Neural cell (in vitro differentiated cells): Measurements from ENCODE around the gene ZHX3. TPM values are rescaled to one million over a fixed set of nuclear protein-coding genes. Genes with fewer than 3 reads are reported as not detected.

ENCODE experiments used
- H2AFZ ChIP-seq: fragments of 200-600, 300-800 bp; sonication (generic), shearing (Covaris generic); 2 replicates; pipeline ENCODE4 v1.6.0; 2014; ENCODE audit warnings: low read depth, mild to moderate bottlenecking, antibody characterized with exemption, low read length, moderate library complexity
- H3F3A ChIP-seq: fragments of 200-600 bp; shearing (Covaris generic); 2 replicates; pipeline ENCODE4 v1.6.1; 2016; ENCODE audit warnings: mild to moderate bottlenecking, moderate library complexity, mixed read lengths, antibody characterized with exemption, low read length; ENCODE audit not compliant: insufficient read depth, poor library complexity, severe bottlenecking
- H3K27ac ChIP-seq: fragments of 200-600, 300-800 bp; sonication (generic), shearing (Covaris generic); 2 replicates; pipeline ENCODE4 v1.5.1; 2014; ENCODE audit warnings: mild to moderate bottlenecking, low read length, moderate library complexity
- H3K27me3 ChIP-seq: fragments of 300-800, 200-600 bp; sonication (generic), shearing (Covaris generic); 2 replicates; pipeline ENCODE4 v1.6.0; 2014; ENCODE audit warnings: mild to moderate bottlenecking, low read depth, low read length, moderate library complexity; ENCODE audit not compliant: insufficient read depth
- H3K36me3 ChIP-seq: fragments of 300-800, 200-600 bp; sonication (generic), shearing (Covaris generic); 2 replicates; pipeline ENCODE4 v1.5.1; 2014; ENCODE audit warnings: mild to moderate bottlenecking, antibody characterized with exemption, low read length, moderate library complexity; ENCODE audit not compliant: insufficient read depth
- H3K4me2 ChIP-seq: fragments of 300-800, 200-600 bp; sonication (generic), shearing (Covaris generic); 2 replicates; pipeline ENCODE4 v1.6.0; 2014; ENCODE audit warnings: mild to moderate bottlenecking, low read length
- H3K4me3 ChIP-seq: fragments of 300-800, 200-600 bp; sonication (generic), shearing (Covaris generic); 2 replicates; pipeline ENCODE4 v1.5.1; 2014; ENCODE audit warnings: mild to moderate bottlenecking, low read length, moderate library complexity
- H3K79me2 ChIP-seq: fragments of 200-600 bp; shearing (Covaris generic); replicated peaks from 2 replicates; pipeline ENCODE4 v1.6.0; 2014; ENCODE audit warnings: mild to moderate bottlenecking, low read length, moderate library complexity; ENCODE audit not compliant: insufficient read depth
- H3K9ac ChIP-seq: fragments of 300-800, 200-600 bp; sonication (generic), shearing (Covaris generic); 2 replicates; pipeline ENCODE4 v1.6.1; 2016; ENCODE audit warnings: mild to moderate bottlenecking, low read length, mixed read lengths
- H3K9me2 ChIP-seq: fragments of 200-600 bp; shearing (Covaris generic); 2 replicates; pipeline ENCODE4 v1.6.1; 2016; ENCODE audit warnings: mild to moderate bottlenecking, low read length, mixed read lengths; ENCODE audit not compliant: insufficient read depth
- H3K9me3 ChIP-seq: fragments of 200-600, 300-800 bp; sonication (generic), shearing (Covaris generic); 2 replicates; pipeline ENCODE4 v1.6.1; 2016; ENCODE audit warnings: mild to moderate bottlenecking, mixed run types, low read length, moderate library complexity, mixed read lengths
- H4K20me1 ChIP-seq: fragments of 200-600 bp; shearing (Covaris generic); 2 replicates; pipeline ENCODE4 v1.6.1; 2016; ENCODE audit warnings: mild to moderate bottlenecking, mixed run types; ENCODE audit not compliant: insufficient read depth
- CTCF ChIP-seq: fragments of 450-650 bp; IDR thresholded peaks from 2 replicates; pipeline ENCODE4 v1.5.1; 2014; ENCODE audit warnings: antibody characterized with exemption, mild to moderate bottlenecking, moderate library complexity; ENCODE audit not compliant: poor library complexity, severe bottlenecking
- EP300 ChIP-seq: fragments of 450-650 bp; conservative IDR thresholded peaks from 2 replicates; pipeline ENCODE4 v1.6.1; 2014; ENCODE audit warnings: antibody characterized with exemption, mild to moderate bottlenecking, moderate library complexity; ENCODE audit not compliant: poor library complexity, severe bottlenecking
- EZH2 ChIP-seq: fragments of 200-600, 300-800 bp; shearing (Covaris generic), sonication (generic); IDR thresholded peaks from 2 replicates; pipeline ENCODE4 v1.6.1; 2014; ENCODE audit warnings: antibody characterized with exemption, low read length, borderline replicate concordance, mild to moderate bottlenecking; ENCODE audit not compliant: insufficient read depth, poor library complexity, severe bottlenecking
- MXI1 ChIP-seq: fragments of 450-650 bp; conservative IDR thresholded peaks from 2 replicates; pipeline ENCODE4 v1.6.1; 2014; ENCODE audit warnings: antibody characterized with exemption, mild to moderate bottlenecking; ENCODE audit not compliant: poor library complexity, severe bottlenecking
- POLR2AphosphoS5 ChIP-seq: IDR thresholded peaks from 2 replicates; pipeline ENCODE4 v1.6.1; 2012
- RAD21 ChIP-seq: fragments of 450-650 bp; conservative IDR thresholded peaks from 2 replicates; pipeline ENCODE4 v1.6.1; 2014; ENCODE audit warnings: antibody characterized with exemption, mild to moderate bottlenecking, moderate library complexity
- REST ChIP-seq: IDR thresholded peaks from 2 replicates; pipeline ENCODE4 v1.6.1; 2012; ENCODE audit warnings: borderline replicate concordance
- SMC3 ChIP-seq: fragments of 450-650 bp; conservative IDR thresholded peaks from 2 replicates; pipeline ENCODE4 v1.6.1; 2014; ENCODE audit warnings: antibody characterized with exemption, mild to moderate bottlenecking, moderate library complexity; ENCODE audit not compliant: poor library complexity
- TAF1 ChIP-seq: IDR thresholded peaks from 2 replicates; pipeline ENCODE4 v1.6.1; 2012; ENCODE audit warnings: low read depth
- polyA plus RNA-seq: library from polyadenylated mRNA; depleted of rRNA; stranded (reverse); fragments of >200 nt; gene quantifications from 2 replicates; pipeline ENCODE4 v1.2.3, GENCODE V29; 2014

Gene ZHX3
- polyA plus RNA-seq, 1 donor from 2014 or later = 10.3 TPM

- TF ChIP-seq POLR2AphosphoS5 (no peak), TAF1 (no peak), EZH2 (no peak), MXI1 (no peak), SMC3 (no peak), EP300 (no peak)
- no peak overlapping the region for H3K4me3 ChIP-seq
- H3K4me2 ChIP-seq = no peak overlapping the region
- H3K9me2 ChIP-seq = no peaks in the 10 kb centered on the region
- H3K9me3 ChIP-seq = no peaks in the 10 kb centered on the region
- H3K27me3 ChIP-seq = no peaks in the 10 kb centered on the region
- H4K20me1 ChIP-seq = no peaks in the 10 kb centered on the region
- H3K79me2 ChIP-seq = no peaks in the 10 kb centered on the region
- H3F3A ChIP-seq = no peaks in the 10 kb centered on the region
- H3K27ac ChIP-seq = no peak overlapping the region
- no peaks in the 10 kb centered on the region for H3K36me3 ChIP-seq
- H3K9ac ChIP-seq = no peak overlapping the region
- no peak overlapping the region for H2AFZ ChIP-seq
Observed at GRCh38 chr20:41222296-41222695, 95.2 kb downstream of the ZHX3 start.

GRCh38 chr20:41221614-41222218, 95.8 kb downstream of the ZHX3 start:
- H3K9ac ChIP-seq = no peak overlapping the region
- no peaks in the 10 kb centered on the region for H3K79me2 ChIP-seq
- no peak overlapping the region for H3K27ac ChIP-seq
- no peak for TF ChIP-seq TAF1
- no peak for TF ChIP-seq REST
- no peak for TF ChIP-seq EZH2
- no peak for TF ChIP-seq MXI1
- H3K9me2 ChIP-seq = no peaks in the 10 kb centered on the region
- H4K20me1 ChIP-seq = no peaks in the 10 kb centered on the region
- no peaks in the 10 kb centered on the region for H3K36me3 ChIP-seq
- H2AFZ ChIP-seq = no peak overlapping the region
- no peaks in the 10 kb centered on the region for H3K27me3 ChIP-seq
- no peak overlapping the region for H3K4me2 ChIP-seq
- no peaks in the 10 kb centered on the region for H3K9me3 ChIP-seq
- no peak overlapping the region for H3K4me3 ChIP-seq
- no peaks in the 10 kb centered on the region for H3F3A ChIP-seq

- H3K9ac ChIP-seq = no peak overlapping the region
- H3F3A ChIP-seq = no peaks in the 10 kb centered on the region
- TF ChIP-seq MXI1 (no peak), SMC3 (no peak), EZH2 (no peak), TAF1 (no peak), RAD21 (no peak), REST (no peak), EP300 (no peak), CTCF (no peak), POLR2AphosphoS5 (no peak)
- no peak overlapping the region for H3K4me3 ChIP-seq
- no peaks in the 10 kb centered on the region for H3K79me2 ChIP-seq
- no peaks in the 10 kb centered on the region for H3K36me3 ChIP-seq
- no peaks in the 10 kb centered on the region for H4K20me1 ChIP-seq
- no peak overlapping the region for H3K4me2 ChIP-seq
- H3K27me3 ChIP-seq = no peaks in the 10 kb centered on the region
- H2AFZ ChIP-seq = no peak overlapping the region
- no peaks in the 10 kb centered on the region for H3K9me2 ChIP-seq
- no peaks in the 10 kb centered on the region for H3K9me3 ChIP-seq
- H3K27ac ChIP-seq = no peak overlapping the region
Observed at GRCh38 chr20:41219824-41220223, 97.7 kb downstream of the ZHX3 start.
